Smooth muscle cell (in vitro differentiated cells): ENCODE data around the gene SPTBN5. TPM values are rescaled to one million over a fixed set of nuclear protein-coding genes. Genes with fewer than 3 reads are reported as not detected.

Source experiments
- DNase-seq: peaks from one replicate; lab custom pipeline; 2025; ENCODE audit not compliant: unreplicated experiment; lab: John Stamatoyannopoulos, UW
- H2AFZ ChIP-seq: fragments of 200-600 bp; sonication (generic); 2 replicates; pipeline ENCODE4 v1.6.0; 2016; ENCODE audit warnings: antibody characterized with exemption, low read depth, mild to moderate bottlenecking
- H3F3A ChIP-seq: fragments of 200-600 bp; sonication (generic); 2 replicates; pipeline ENCODE4 v1.6.0; 2017; ENCODE audit warnings: antibody characterized with exemption, low read depth
- H3K27ac ChIP-seq: fragments of 200-600 bp; sonication (generic); 2 replicates; pipeline ENCODE4 v1.5.1; 2016; ENCODE audit warnings: low read depth, mild to moderate bottlenecking
- H3K27me3 ChIP-seq: fragments of 200-600 bp; sonication (generic); 2 replicates; pipeline ENCODE4 v1.6.1; 2016; ENCODE audit warnings: low read depth, mild to moderate bottlenecking
- H3K36me3 ChIP-seq: fragments of 200-600 bp; sonication (generic); 2 replicates; pipeline ENCODE4 v1.5.1; 2016; ENCODE audit warnings: low read depth
- H3K4me1 ChIP-seq: fragments of 200-600 bp; sonication (generic); 2 replicates; pipeline ENCODE4 v1.5.1; 2016; ENCODE audit warnings: low read depth
- H3K4me2 ChIP-seq: fragments of 200-600 bp; sonication (generic); 2 replicates; pipeline ENCODE4 v1.6.0; 2016; ENCODE audit warnings: mild to moderate bottlenecking
- H3K4me3 ChIP-seq: fragments of 200-600 bp; sonication (generic); 2 replicates; pipeline ENCODE4 v1.5.1; 2016; ENCODE audit warnings: mild to moderate bottlenecking
- H3K79me2 ChIP-seq: fragments of 200-600 bp; sonication (generic); 2 replicates; pipeline ENCODE4 v1.6.0; 2016; ENCODE audit warnings: low read depth, mild to moderate bottlenecking
- H3K9ac ChIP-seq: fragments of 200-600 bp; sonication (generic); 2 replicates; pipeline ENCODE4 v1.6.0; 2016; ENCODE audit warnings: low read depth
- H3K9me3 ChIP-seq: fragments of 200-600 bp; sonication (generic); replicated peaks from 2 replicates; pipeline ENCODE4 v1.5.1; 2016; ENCODE audit warnings: low read depth
- H4K20me1 ChIP-seq: fragments of 200-600 bp; sonication (generic); 2 replicates; pipeline ENCODE4 v1.6.0; 2016; ENCODE audit warnings: low read depth
- WGBS: methylation state at CpG from one replicate; pipeline ENCODE4 v1.1.7; 2016; ENCODE audit warnings: low lambda C conversion rate; 5-methylcytosine and 5-hydroxymethylcytosine counted together
- polyA plus RNA-seq: library from polyadenylated mRNA; unstranded; fragments of >200 nt; fragmentation: Nextera tagmentation; extraction: Ambion mirVana; gene quantifications from 2 replicates; pipeline ENCODE4 v1.2.1, GENCODE V29; 2016
- total RNA-seq: library from RNA; depleted of rRNA; stranded (reverse); fragments of >200 nt; gene quantifications from 2 replicates; pipeline ENCODE4 v1.2.3, GENCODE V29; 2014
- TF ChIP-seq, protein P1 (sequence below): fragments of 200-600 bp; sonication (generic); IDR thresholded peaks from 2 replicates; pipeline ENCODE4 v1.5.1; 2017; ENCODE audit warnings: borderline replicate concordance, mild to moderate bottlenecking, antibody characterized with exemption; ENCODE audit not compliant: insufficient read depth, poor library complexity, severe bottlenecking

The SPTBN5 gene
- total and polyA plus RNA-seq, 2 experiments from 2014 or later = 0.04 to 0.08 TPM

DNA sequence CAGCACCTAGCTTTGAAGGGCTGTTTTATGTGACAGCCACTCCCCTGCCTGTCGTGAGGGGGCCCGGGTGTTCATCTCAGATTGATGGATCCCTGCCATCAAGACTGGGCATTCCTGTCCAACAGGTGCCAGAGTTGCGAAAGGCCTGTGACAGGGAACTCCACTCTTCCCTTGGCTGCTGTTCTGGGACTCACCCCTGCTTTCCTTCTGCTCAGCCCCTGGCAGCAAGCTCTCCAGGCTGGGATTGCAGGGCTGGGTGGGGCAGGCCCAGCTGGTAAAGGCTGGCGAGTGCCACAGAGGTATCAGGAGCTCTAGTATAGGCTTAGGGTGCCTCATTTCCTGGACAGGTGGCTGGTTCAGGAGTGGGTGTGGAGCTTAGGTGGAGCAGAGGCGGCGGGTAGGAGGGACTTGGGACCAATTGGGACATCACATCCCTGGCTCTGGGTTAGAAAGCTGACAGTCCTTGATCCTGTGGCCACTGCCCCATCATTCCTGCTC lies 55.4 kb downstream of the SPTBN5 start, which contains the start of gene PLA2G4B:
Gene PLA2G4B (plus strand): TSS at position 448 of the 498 bp plus-strand sequence. CDS start 67 bp downstream, outside the sequence.
- H4K20me1 ChIP-seq = no peaks in the 10 kb centered on the region
- no peaks in the 10 kb centered on the region for H3K4me1 ChIP-seq
- H3K27ac ChIP-seq = no peak within 1 kb of the TSS
- TF ChIP-seq, protein P1, sequence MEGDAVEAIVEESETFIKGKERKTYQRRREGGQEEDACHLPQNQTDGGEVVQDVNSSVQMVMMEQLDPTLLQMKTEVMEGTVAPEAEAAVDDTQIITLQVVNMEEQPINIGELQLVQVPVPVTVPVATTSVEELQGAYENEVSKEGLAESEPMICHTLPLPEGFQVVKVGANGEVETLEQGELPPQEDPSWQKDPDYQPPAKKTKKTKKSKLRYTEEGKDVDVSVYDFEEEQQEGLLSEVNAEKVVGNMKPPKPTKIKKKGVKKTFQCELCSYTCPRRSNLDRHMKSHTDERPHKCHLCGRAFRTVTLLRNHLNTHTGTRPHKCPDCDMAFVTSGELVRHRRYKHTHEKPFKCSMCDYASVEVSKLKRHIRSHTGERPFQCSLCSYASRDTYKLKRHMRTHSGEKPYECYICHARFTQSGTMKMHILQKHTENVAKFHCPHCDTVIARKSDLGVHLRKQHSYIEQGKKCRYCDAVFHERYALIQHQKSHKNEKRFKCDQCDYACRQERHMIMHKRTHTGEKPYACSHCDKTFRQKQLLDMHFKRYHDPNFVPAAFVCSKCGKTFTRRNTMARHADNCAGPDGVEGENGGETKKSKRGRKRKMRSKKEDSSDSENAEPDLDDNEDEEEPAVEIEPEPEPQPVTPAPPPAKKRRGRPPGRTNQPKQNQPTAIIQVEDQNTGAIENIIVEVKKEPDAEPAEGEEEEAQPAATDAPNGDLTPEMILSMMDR = no peak
- H3K36me3 ChIP-seq = no peaks in the 10 kb centered on the region
- 83% methylated on average over 6 of the region's 6 CpGs for WGBS
- no peaks in the 10 kb centered on the region for H3F3A ChIP-seq
- H3K27me3 ChIP-seq = no peaks in the 10 kb centered on the region
- no peaks in the 10 kb centered on the region for H3K9me3 ChIP-seq
- H3K79me2 ChIP-seq = no peaks in the 10 kb centered on the region
- H3K9ac ChIP-seq = no peak within 1 kb of the TSS
- no peak within 1 kb of the TSS for H3K4me3 ChIP-seq
- DNase-seq = no peak
- H2AFZ ChIP-seq = no peak within 1 kb of the TSS
- no peak within 1 kb of the TSS for H3K4me2 ChIP-seq

GRCh38 chr15:41836713-41837454 lies 57.0 kb downstream of the SPTBN5 start:
- DNase-seq = no peak
- Histone ChIP-seq H3K79me2 (no peaks in the 10 kb centered on the region), H4K20me1 (no peaks in the 10 kb centered on the region), H3K9ac (no peak overlapping the region), H3F3A (no peaks in the 10 kb centered on the region), H3K9me3 (no peaks in the 10 kb centered on the region), H3K4me1 (no peaks in the 10 kb centered on the region), H3K27me3 (no peaks in the 10 kb centered on the region), H3K4me2 (no peak overlapping the region), H3K4me3 (no peak overlapping the region), H2AFZ (no peak overlapping the region), H3K27ac (no peak overlapping the region), H3K36me3 (no peaks in the 10 kb centered on the region)
- 96% methylated on average over 23 of the region's 23 CpGs for WGBS
- TF ChIP-seq, protein P1 = no peak

DNA sequence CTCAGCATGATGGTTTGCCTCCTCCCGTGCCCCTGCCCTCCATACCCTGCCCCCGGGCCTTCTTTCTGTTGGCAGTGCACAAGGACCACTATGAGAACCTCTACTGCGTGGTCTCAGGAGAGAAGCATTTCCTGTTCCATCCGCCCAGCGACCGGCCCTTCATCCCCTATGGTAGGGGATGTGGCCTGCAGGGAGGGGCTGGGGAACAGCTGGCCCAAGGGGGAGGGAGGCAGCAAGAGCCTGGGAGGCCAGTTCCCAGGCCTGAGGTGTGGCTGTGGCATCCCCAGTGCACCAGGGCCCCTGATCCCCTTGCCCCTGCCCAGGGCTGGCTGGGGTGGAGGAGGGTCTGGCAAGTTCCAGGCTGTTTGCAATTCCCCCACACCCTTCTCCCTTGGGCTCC lies 57.8 kb downstream of the SPTBN5 start:
- Histone ChIP-seq H3K9ac (no peak overlapping the region), H3F3A (no peaks in the 10 kb centered on the region), H4K20me1 (no peaks in the 10 kb centered on the region), H2AFZ (no peak overlapping the region), H3K79me2 (no peaks in the 10 kb centered on the region), H3K27me3 (no peaks in the 10 kb centered on the region), H3K4me2 (no peak overlapping the region), H3K27ac (no peak overlapping the region), H3K4me3 (no peak overlapping the region), H3K4me1 (no peaks in the 10 kb centered on the region), H3K36me3 (no peaks in the 10 kb centered on the region), H3K9me3 (no peaks in the 10 kb centered on the region)
- 89% methylated on average over 6 of the region's 6 CpGs for WGBS
- no peak for DNase-seq
- TF ChIP-seq, protein P1 = no peak

GRCh38 chr15:41834096-41834495 lies 59.8 kb downstream of the SPTBN5 start:
- H3F3A ChIP-seq = no peaks in the 10 kb centered on the region
- no peaks in the 10 kb centered on the region for H3K4me1 ChIP-seq
- no peaks in the 10 kb centered on the region for H3K36me3 ChIP-seq
- 66% methylated on average over 3 of the region's 3 CpGs for WGBS
- H3K4me3 ChIP-seq = no peak overlapping the region
- H3K9ac ChIP-seq = no peak overlapping the region
- no peaks in the 10 kb centered on the region for H3K27me3 ChIP-seq
- no peak for DNase-seq
- no peaks in the 10 kb centered on the region for H3K79me2 ChIP-seq
- no peaks in the 10 kb centered on the region for H4K20me1 ChIP-seq
- H3K27ac ChIP-seq = no peak overlapping the region
- no peaks in the 10 kb centered on the region for H3K9me3 ChIP-seq
- TF ChIP-seq, protein P1 = no peak
- no peak overlapping the region for H2AFZ ChIP-seq
- no peak overlapping the region for H3K4me2 ChIP-seq
